Uterus (tissue), 2 donors: ENCODE measurements around the gene SLC38A11.

Experiments used
- CTCF ChIP-seq, 4 experiments: fragments of 200-600 bp in 2 of 4; fragments of 450-650 bp in 2 of 4; sonication (generic) in 2 of 4; IDR thresholded peaks; one replicate each; pipeline ENCODE4 v1.5.1; 2016 to 2019; ENCODE audit warnings: antibody characterized with exemption in 4 of 4, mild to moderate bottlenecking in 2 of 4, moderate library complexity in 1 of 4
- POLR2A ChIP-seq, 2 donors: fragments of 450-650 bp; IDR thresholded peaks; one replicate each; pipeline ENCODE4 v1.6.1; 2016; ENCODE audit warnings: antibody characterized with exemption in 2 of 2, mild to moderate bottlenecking in 1 of 2, moderate library complexity in 1 of 2

- TF ChIP-seq CTCF (IDR thresholded peaks at IDR 0.05) (no peak), POLR2A (IDR thresholded peaks at IDR 0.05) (no peak)
Observed at GRCh38 chr2:164903204-164903603, 52.1 kb downstream of the SLC38A11 start.
